A549 (cell line): ENCODE data around the gene SPATS2. TPM values are rescaled to one million over a fixed set of nuclear protein-coding genes. Genes with fewer than 3 reads are reported as not detected.

Source experiments
- ATAC-seq, 2 experiments: fragments of 200-7000 bp in 1 of 2; fragments of >200 bp in 1 of 2; cut with Nextera tagmentation in 1 of 2; cut with Tn5 transposase in 1 of 2; 3 replicates each; pipeline versions ENCODE4 v1.8.0 to v1.9.1; 2018 to 2020; ENCODE audit warnings: mild to moderate bottlenecking in 1 of 2, moderate library complexity in 1 of 2
- CTCF ChIA-PET: fragments of 300-600 bp; sonication (Branson Sonifier 250); formaldehyde crosslinking; extraction: SDS; loops from one replicate; lab custom pipeline; 2021; ENCODE audit warnings: antibody characterized with exemption, inconsistent platforms; lab: Yijun Ruan, JAX
- POLR2A ChIA-PET: fragments of 350-600 bp; formaldehyde crosslinking; extraction: SDS; loops from one replicate; lab custom pipeline; 2021; ENCODE audit warnings: antibody characterized with exemption, inconsistent platforms; lab: Yijun Ruan, JAX
- DNase-seq, 2 experiments: peaks; one replicate each; pipeline versions ENCODE4 v3.0.0 to v3.0.0-alpha.2; 2011 to 2016; ENCODE audit warnings: low read depth in 1 of 2, low spot score in 1 of 2
- FAIRE-seq: peaks from 2 replicates; lab custom pipeline; 2011; peaks lifted over from hg19 to GRCh38; lab: Jason Lieb, UNC
- H3K27ac ChIP-seq, 2 experiments: fragments of >200 bp; sonication (Bioruptor Twin); formaldehyde crosslinking; 3 replicates each; pipeline ENCODE4 v1.5.1; 2016 to 2017
- H3K4me1 ChIP-seq: fragments of >200 bp; sonication (Bioruptor Twin); formaldehyde crosslinking; 3 replicates; pipeline ENCODE4 v1.6.1; 2016
- H3K4me2 ChIP-seq: fragments of >200 bp; sonication (Bioruptor Twin); formaldehyde crosslinking; 3 replicates; pipeline ENCODE4 v1.6.1; 2016
- H3K4me3 ChIP-seq: fragments of >200 bp; sonication (Bioruptor Twin); formaldehyde crosslinking; 3 replicates; pipeline ENCODE4 v1.5.1; 2016
- H3K9me3 ChIP-seq: fragments of >200 bp; sonication (Bioruptor Twin); formaldehyde crosslinking; 3 replicates; pipeline ENCODE4 v1.6.1; 2016
- CBX8 ChIP-seq: fragments of 200-600 bp; sonication (generic); IDR thresholded peaks from 2 replicates; pipeline ENCODE4 v1.6.1; 2016
- CEBPB ChIP-seq, 2 experiments: fragments of >200 bp in 1 of 2; sonication (Bioruptor Twin) in 1 of 2; formaldehyde crosslinking in 1 of 2; IDR thresholded peaks; 2 replicates each; pipeline ENCODE4 v1.6.1; 2012 to 2016
- CHD2 ChIP-seq: fragments of 150-350 bp; IDR thresholded peaks from 2 replicates; pipeline ENCODE4 v1.6.1; 2014; ENCODE audit warnings: low read length; ENCODE audit not compliant: partially characterized antibody
- CHD4 ChIP-seq: fragments of 200-600 bp; sonication (generic); IDR thresholded peaks from 2 replicates; pipeline ENCODE4 v1.6.1; 2016; ENCODE audit warnings: antibody characterized with exemption, mild to moderate bottlenecking, borderline replicate concordance
- EHMT2 ChIP-seq: fragments of 200-600 bp; sonication (generic); IDR thresholded peaks from 2 replicates; pipeline ENCODE4 v1.6.1; 2016; ENCODE audit warnings: antibody characterized with exemption, low read depth, mild to moderate bottlenecking, moderate library complexity
- FOSB ChIP-seq: fragments of 250-450 bp; sonication (Bioruptor Pico); IDR thresholded peaks from 2 replicates; pipeline ENCODE4 v1.5.0; 2020; ENCODE audit warnings: mild to moderate bottlenecking, moderate library complexity
- FOSL2 ChIP-seq, 2 experiments: fragments of 450-650 bp in 1 of 2; fragments of >200 bp in 1 of 2; sonication (Bioruptor Twin) in 1 of 2; formaldehyde crosslinking; IDR thresholded peaks; 2 replicates each; pipeline versions ENCODE4 v1.5.0 to v1.6.1; 2016 to 2020; ENCODE audit warnings: mild to moderate bottlenecking in 1 of 2, moderate library complexity in 1 of 2
- GATA3 ChIP-seq: IDR thresholded peaks from 2 replicates; pipeline ENCODE4 v1.6.1; 2012; ENCODE audit warnings: borderline replicate concordance
- HDAC2 ChIP-seq: fragments of 200-600 bp; sonication (generic); IDR thresholded peaks from 2 replicates; pipeline ENCODE4 v1.6.1; 2016
- HOXA7 ChIP-seq: fragments of 250-450 bp; sonication (Bioruptor Pico); IDR thresholded peaks from 2 replicates; pipeline ENCODE4 v1.5.0; 2020; ENCODE audit warnings: mild to moderate bottlenecking, moderate library complexity
- HOXB13 ChIP-seq: fragments of 250-450 bp; sonication (Bioruptor Pico); IDR thresholded peaks from 2 replicates; pipeline ENCODE4 v1.5.0; 2020; ENCODE audit warnings: low read depth, mild to moderate bottlenecking, moderate library complexity
- JUNB ChIP-seq: fragments of >200 bp; sonication (Bioruptor Twin); formaldehyde crosslinking; IDR thresholded peaks from 2 replicates; pipeline ENCODE4 v1.6.1; 2016
- MAX ChIP-seq: IDR thresholded peaks from 2 replicates; pipeline ENCODE4 v1.6.1; 2012
- NPAS2 ChIP-seq: fragments of 250-450 bp; sonication (Bioruptor Pico); IDR thresholded peaks from 2 replicates; pipeline ENCODE4 v1.8.0; 2022; ENCODE audit warnings: mild to moderate bottlenecking, moderate library complexity, borderline replicate concordance
- PHF8 ChIP-seq: fragments of 200-600 bp; sonication (generic); IDR thresholded peaks from 2 replicates; pipeline ENCODE4 v1.6.1; 2016; ENCODE audit warnings: low read depth, mild to moderate bottlenecking, antibody characterized with exemption, moderate library complexity, borderline replicate concordance
- POLR2A ChIP-seq: IDR thresholded peaks from 2 replicates; pipeline ENCODE4 v1.6.1; 2012; ENCODE audit warnings: mild to moderate bottlenecking, low read length
- POLR2AphosphoS2 ChIP-seq: conservative IDR thresholded peaks from 2 replicates; pipeline ENCODE4 v1.6.1; 2012; ENCODE audit warnings: low read length, improper control_type of control experiment, inconsistent platforms
- RAD21 ChIP-seq, 2 experiments: fragments of >200 bp in 1 of 2; sonication (Bioruptor Twin) in 1 of 2; formaldehyde crosslinking in 1 of 2; IDR thresholded peaks in 1 of 2; conservative IDR thresholded peaks in 1 of 2; 2 replicates in 1 of 2; 3 replicates in 1 of 2; pipeline ENCODE4 v1.6.1; 2012 to 2018; ENCODE audit warnings: inconsistent platforms in 1 of 2
- TFCP2L1 ChIP-seq: fragments of 250-450 bp; sonication (Bioruptor Pico); IDR thresholded peaks from 2 replicates; pipeline ENCODE4 v1.5.0; 2021; ENCODE audit warnings: mild to moderate bottlenecking
- TP53 ChIP-seq: fragments of 250-450 bp; sonication (Bioruptor Pico); IDR thresholded peaks from 2 replicates; pipeline ENCODE4 v1.5.0; 2021; ENCODE audit warnings: mild to moderate bottlenecking, moderate library complexity
- ZC3H11A ChIP-seq: fragments of 450-650 bp; IDR thresholded peaks from 2 replicates; pipeline ENCODE4 v1.6.1; 2014; ENCODE audit warnings: antibody characterized with exemption, mild to moderate bottlenecking
- ZSCAN20 ChIP-seq: fragments of 250-450 bp; sonication (Bioruptor Pico); IDR thresholded peaks from 2 replicates; pipeline ENCODE4 v1.8.0; 2022; ENCODE audit warnings: mild to moderate bottlenecking, moderate library complexity
- WGBS: methylation state at CpG from one replicate; pipeline ENCODE4 v1.1.6; 2017; ENCODE audit errors: missing lambda C conversion rate; 5-methylcytosine and 5-hydroxymethylcytosine counted together
- polyA plus RNA-seq, 4 experiments: library from polyadenylated mRNA; depleted of rRNA in 3 of 4; stranded (reverse); fragments of >200 nt; fragmentation: RNase III in 1 of 4; extraction: RNeasy Plus Mini Kit Qiagen cat#74134 plus additional on column Dnase treatment in 1 of 4; gene quantifications; 2 replicates in 3 of 4; 3 replicates in 1 of 4; pipeline ENCODE4 v1.2.3, GENCODE V29; 2011 to 2017
- TF ChIP-seq, protein P1 (sequence below): fragments of 250-450 bp; sonication (Bioruptor Pico); IDR thresholded peaks from 2 replicates; pipeline ENCODE4 v1.5.0; 2021; ENCODE audit warnings: mild to moderate bottlenecking, moderate library complexity, borderline replicate concordance
- TF ChIP-seq, protein P2 (sequence below): fragments of >200 bp; sonication (Bioruptor Twin); formaldehyde crosslinking; IDR thresholded peaks from 3 replicates; pipeline ENCODE4 v1.6.1; 2016
- TF ChIP-seq, protein P3 (sequence below): fragments of >200 bp; sonication (Bioruptor Twin); formaldehyde crosslinking; IDR thresholded peaks from 3 replicates; pipeline ENCODE4 v1.5.1; 2016
- TF ChIP-seq, protein P4 (sequence below): fragments of 150-350 bp; IDR thresholded peaks from 2 replicates; pipeline ENCODE4 v1.6.1; 2014; ENCODE audit warnings: low read depth, mild to moderate bottlenecking, low read length

SPATS2 gene
- polyA plus RNA-seq, 2 of the 4 experiments (the other 2 are of a cell fraction), result 37.7 to 154 TPM

- ChIA-PET CTCF (interaction anchor here (1.4 to 3.3 kb wide), 4 partner anchors 11 to 132 kb away, joined by 3 to 20 read pairs (median 18); no protein-coding TSS in a partner anchor), POLR2A (interaction anchor here (1.4 kb wide), 1 partner anchor 123 kb away, joined by 5 read pairs; the partner anchor contains the start of gene SPATS2)
- DNase-seq (no peak), FAIRE-seq (no peak), ATAC-seq (peak in 1 of 2 experiments; percentile 41; a peak in 3 of 6 replicates)
- 80% methylated on average over 4 of the region's 4 CpGs for WGBS
- Histone ChIP-seq H3K9me3 (no peaks in the 10 kb centered on the region), H3K4me1 (peaks cover 26% of the 10 kb centered on the region), H3K4me3 (no peak overlapping the region), H3K4me2 (no peak overlapping the region), H3K27ac (no peak overlapping the region)
- no peak for TF ChIP-seq FOSL2 (IDR thresholded peaks at IDR 0.05)
- TF ChIP-seq FOSL2 (CRISPR knock-in tag; IDR thresholded peaks at IDR 0.05), result no peak
- no peak for TF ChIP-seq NPAS2 (CRISPR knock-in tag)
- TF ChIP-seq CEBPB (IDR thresholded peaks at IDR 0.05), result no peak
- no peak for TF ChIP-seq TFCP2L1 (CRISPR knock-in tag)
- no peak for TF ChIP-seq HDAC2
- TF ChIP-seq ZSCAN20 (CRISPR knock-in tag), result no peak
- TF ChIP-seq POLR2A, result no peak
- no peak for TF ChIP-seq HOXA7 (CRISPR knock-in tag)
- TF ChIP-seq, protein P1, sequence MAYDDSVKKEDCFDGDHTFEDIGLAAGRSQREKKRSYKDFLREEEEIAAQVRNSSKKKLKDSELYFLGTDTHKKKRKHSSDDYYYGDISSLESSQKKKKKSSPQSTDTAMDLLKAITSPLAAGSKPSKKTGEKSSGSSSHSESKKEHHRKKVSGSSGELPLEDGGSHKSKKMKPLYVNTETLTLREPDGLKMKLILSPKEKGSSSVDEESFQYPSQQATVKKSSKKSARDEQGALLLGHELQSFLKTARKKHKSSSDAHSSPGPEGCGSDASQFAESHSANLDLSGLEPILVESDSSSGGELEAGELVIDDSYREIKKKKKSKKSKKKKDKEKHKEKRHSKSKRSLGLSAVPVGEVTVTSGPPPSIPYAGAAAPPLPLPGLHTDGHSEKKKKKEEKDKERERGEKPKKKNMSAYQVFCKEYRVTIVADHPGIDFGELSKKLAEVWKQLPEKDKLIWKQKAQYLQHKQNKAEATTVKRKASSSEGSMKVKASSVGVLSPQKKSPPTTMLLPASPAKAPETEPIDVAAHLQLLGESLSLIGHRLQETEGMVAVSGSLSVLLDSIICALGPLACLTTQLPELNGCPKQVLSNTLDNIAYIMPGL (CRISPR knock-in tag), result no peak
- no peak for TF ChIP-seq HOXB13 (CRISPR knock-in tag)
- no peak for TF ChIP-seq JUNB
- TF ChIP-seq CBX8, result no peak
- TF ChIP-seq MAX, result no peak
- TF ChIP-seq GATA3, result no peak
- no peak for TF ChIP-seq EHMT2
- no peak for TF ChIP-seq PHF8
- TF ChIP-seq POLR2AphosphoS2, result no peak
- no peak for TF ChIP-seq CHD4
These were observed 122.5 kb downstream of the SPATS2 start for GRCh38 chr12:49489720-49490119.

- Histone ChIP-seq H3K4me2 (peak overlapping the region; percentile 20; the same call in 2 of the 3 replicates), H3K4me3 (no peak overlapping the region), H3K27ac (peak overlapping the region; percentile 4 to 71; a peak in 4 of 6 replicates), H3K9me3 (no peaks in the 10 kb centered on the region), H3K4me1 (peaks cover 43% of the 10 kb centered on the region)
- WGBS, result 84% methylated on average over 1 of the region's 1 CpG
- TF ChIP-seq, protein P1 (CRISPR knock-in tag), result no peak
- TF ChIP-seq ZC3H11A (no peak), TP53 (no peak), CHD2 (no peak), EHMT2 (no peak), HDAC2 (no peak), RAD21 (conservative IDR thresholded peaks at IDR 0.05 in 1 of 2, IDR thresholded peaks at IDR 0.05 in 1 of 2) (no peak), FOSB (CRISPR knock-in tag) (no peak), POLR2AphosphoS2 (no peak), CBX8 (no peak), CHD4 (no peak), CEBPB (IDR thresholded peaks at IDR 0.05) (no peak), POLR2A (no peak)
- TF ChIP-seq, protein P2, sequence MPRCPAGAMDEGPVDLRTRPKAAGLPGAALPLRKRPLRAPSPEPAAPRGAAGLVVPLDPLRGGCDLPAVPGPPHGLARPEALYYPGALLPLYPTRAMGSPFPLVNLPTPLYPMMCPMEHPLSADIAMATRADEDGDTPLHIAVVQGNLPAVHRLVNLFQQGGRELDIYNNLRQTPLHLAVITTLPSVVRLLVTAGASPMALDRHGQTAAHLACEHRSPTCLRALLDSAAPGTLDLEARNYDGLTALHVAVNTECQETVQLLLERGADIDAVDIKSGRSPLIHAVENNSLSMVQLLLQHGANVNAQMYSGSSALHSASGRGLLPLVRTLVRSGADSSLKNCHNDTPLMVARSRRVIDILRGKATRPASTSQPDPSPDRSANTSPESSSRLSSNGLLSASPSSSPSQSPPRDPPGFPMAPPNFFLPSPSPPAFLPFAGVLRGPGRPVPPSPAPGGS, result no peak
- TF ChIP-seq, protein P3, sequence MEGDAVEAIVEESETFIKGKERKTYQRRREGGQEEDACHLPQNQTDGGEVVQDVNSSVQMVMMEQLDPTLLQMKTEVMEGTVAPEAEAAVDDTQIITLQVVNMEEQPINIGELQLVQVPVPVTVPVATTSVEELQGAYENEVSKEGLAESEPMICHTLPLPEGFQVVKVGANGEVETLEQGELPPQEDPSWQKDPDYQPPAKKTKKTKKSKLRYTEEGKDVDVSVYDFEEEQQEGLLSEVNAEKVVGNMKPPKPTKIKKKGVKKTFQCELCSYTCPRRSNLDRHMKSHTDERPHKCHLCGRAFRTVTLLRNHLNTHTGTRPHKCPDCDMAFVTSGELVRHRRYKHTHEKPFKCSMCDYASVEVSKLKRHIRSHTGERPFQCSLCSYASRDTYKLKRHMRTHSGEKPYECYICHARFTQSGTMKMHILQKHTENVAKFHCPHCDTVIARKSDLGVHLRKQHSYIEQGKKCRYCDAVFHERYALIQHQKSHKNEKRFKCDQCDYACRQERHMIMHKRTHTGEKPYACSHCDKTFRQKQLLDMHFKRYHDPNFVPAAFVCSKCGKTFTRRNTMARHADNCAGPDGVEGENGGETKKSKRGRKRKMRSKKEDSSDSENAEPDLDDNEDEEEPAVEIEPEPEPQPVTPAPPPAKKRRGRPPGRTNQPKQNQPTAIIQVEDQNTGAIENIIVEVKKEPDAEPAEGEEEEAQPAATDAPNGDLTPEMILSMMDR, result no peak
- TF ChIP-seq, protein P4, sequence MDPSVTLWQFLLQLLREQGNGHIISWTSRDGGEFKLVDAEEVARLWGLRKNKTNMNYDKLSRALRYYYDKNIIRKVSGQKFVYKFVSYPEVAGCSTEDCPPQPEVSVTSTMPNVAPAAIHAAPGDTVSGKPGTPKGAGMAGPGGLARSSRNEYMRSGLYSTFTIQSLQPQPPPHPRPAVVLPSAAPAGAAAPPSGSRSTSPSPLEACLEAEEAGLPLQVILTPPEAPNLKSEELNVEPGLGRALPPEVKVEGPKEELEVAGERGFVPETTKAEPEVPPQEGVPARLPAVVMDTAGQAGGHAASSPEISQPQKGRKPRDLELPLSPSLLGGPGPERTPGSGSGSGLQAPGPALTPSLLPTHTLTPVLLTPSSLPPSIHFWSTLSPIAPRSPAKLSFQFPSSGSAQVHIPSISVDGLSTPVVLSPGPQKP, result no peak
- DNase-seq (no peak), FAIRE-seq (no peak), ATAC-seq (no peak)
- POLR2A ChIA-PET, result no interaction called here
- CTCF ChIA-PET, result interaction anchor here (1.0 to 3.3 kb wide), 4 partner anchors 12 to 134 kb away, joined by 3 to 20 read pairs (median 18); no protein-coding TSS in a partner anchor
These were observed 124.6 kb downstream of the SPATS2 start for GRCh38 chr12:49491823-49492222.
